Retinal pigment epithelial cell (primary cell): ENCODE measurements around the gene KIRREL1.
A peak's percentile ranks its signal among the peaks of the same experiment; 100 is the strongest.

Experiments
- DNase-seq: peaks from one replicate; pipeline ENCODE4 v3.0.0-alpha.2; 2010; ENCODE audit warnings: low read depth
- H3K4me3 ChIP-seq: 2 replicates; pipeline ENCODE4 v1.5.1; 2011; ENCODE audit warnings: mild to moderate bottlenecking, low read length, control low read depth, moderate library complexity
- CTCF ChIP-seq: conservative IDR thresholded peaks from 2 replicates; pipeline ENCODE4 v1.5.1; 2011; ENCODE audit warnings: low read depth, low read length, control low read depth, inconsistent platforms

Gene KIRREL1

DNA sequence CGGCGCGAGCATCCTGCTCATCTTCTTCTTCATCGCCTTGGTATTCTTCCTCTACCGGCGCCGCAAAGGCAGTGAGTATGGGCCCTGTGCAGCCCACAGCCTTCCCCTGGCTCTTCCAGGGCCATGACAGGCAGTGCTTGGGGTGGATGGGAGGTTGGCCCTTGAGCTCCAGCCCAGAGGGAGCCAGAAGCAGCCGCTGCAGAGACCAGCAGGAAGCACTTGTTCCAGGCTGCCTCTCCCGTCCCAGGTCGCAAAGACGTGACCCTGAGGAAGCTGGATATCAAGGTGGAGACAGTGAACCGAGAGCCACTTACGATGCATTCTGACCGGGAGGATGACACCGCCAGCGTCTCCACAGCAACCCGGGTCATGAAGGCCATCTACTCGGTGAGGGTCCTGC, 99.9 kb downstream of the KIRREL1 start:
- no peak overlapping the region for H3K4me3 ChIP-seq
- DNase-seq = no peak
- no peak for TF ChIP-seq CTCF

GRCh38 chr1:158094571-158094970, 101.1 kb downstream of the KIRREL1 start:
- TF ChIP-seq CTCF = no peak
- H3K4me3 ChIP-seq = no peak overlapping the region
- no peak for DNase-seq

GRCh38 chr1:158095737-158096335, 102.4 kb downstream of the KIRREL1 start:
- H3K4me3 ChIP-seq = no peak overlapping the region
- no peak for DNase-seq
- peak; percentile 93 for TF ChIP-seq CTCF

DNA sequence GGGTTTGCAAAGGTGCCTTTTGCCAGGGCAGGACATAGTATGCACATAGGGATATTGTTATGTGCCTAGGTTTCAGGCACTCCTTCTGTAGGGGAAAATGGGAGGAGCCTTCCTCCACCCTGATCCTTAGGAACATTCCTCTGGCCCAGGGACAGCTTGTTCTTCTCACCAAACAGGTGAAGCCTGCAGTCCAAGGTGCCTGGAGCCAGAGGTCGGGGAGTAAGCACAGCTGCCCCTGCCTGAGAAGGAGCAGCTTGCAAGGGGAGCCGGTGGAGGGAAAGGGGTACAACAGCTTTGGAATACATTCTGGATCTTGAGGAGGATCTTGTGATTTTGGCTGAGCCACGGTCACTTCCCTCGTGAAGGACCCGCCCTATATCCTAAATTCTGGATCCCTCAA, 104.8 kb downstream of the KIRREL1 start:
- no peak overlapping the region for H3K4me3 ChIP-seq
- no peak for TF ChIP-seq CTCF
- no peak for DNase-seq

GRCh38 chr1:158099185-158099584, 105.7 kb downstream of the KIRREL1 start:
- no peak overlapping the region for H3K4me3 ChIP-seq
- no peak for TF ChIP-seq CTCF
- no peak for DNase-seq

GRCh38 chr1:158100498-158100897, 107.1 kb downstream of the KIRREL1 start:
- TF ChIP-seq CTCF = no peak
- no peak overlapping the region for H3K4me3 ChIP-seq
- no peak for DNase-seq

DNA sequence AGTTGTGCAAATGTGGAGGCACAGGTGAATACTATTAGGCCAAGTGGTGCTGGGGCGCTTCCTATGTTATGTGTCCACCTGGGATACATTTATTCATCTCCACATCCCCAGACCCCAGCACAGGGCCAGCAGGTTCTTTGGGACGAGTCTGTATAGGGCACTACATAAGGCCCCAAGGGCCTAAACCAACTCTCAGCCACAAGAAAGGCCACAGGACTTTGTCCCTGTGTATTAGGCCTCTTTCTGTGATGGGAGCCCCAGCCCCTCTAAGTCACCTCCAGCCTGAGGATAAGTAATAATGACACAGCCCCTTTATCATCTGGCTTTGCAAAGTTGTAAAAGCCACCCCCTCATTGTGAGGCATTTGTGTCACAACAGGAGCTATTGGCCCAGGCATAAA, 108.0 kb downstream of the KIRREL1 start:
- no peak overlapping the region for H3K4me3 ChIP-seq
- no peak for DNase-seq
- no peak for TF ChIP-seq CTCF
